Measurements from ENCODE around the gene CXorf65.

Gene CXorf65

GRCh38 chrX:71060127-71060526, 46.4 kb downstream of the CXorf65 start:
- DNase-seq: no peak

- no peak for DNase-seq
These were observed 48.6 kb downstream of the CXorf65 start for GRCh38 chrX:71057848-71058530.

- no peak for DNase-seq
These were observed 49.7 kb downstream of the CXorf65 start for GRCh38 chrX:71056867-71057266.

Measured in CD4-positive, alpha-beta T cell treated with Interferon alpha-2 for 1 hour (primary cell).